SK-N-SH treated with all-trans-retinoic acid at 6 μM for 48 hours (cell line): ENCODE measurements around the gene MARCHF6.

ENCODE experiments used
- ATAC-seq: fragments of 200-7000 bp; cut with Tn5 transposase; 3 replicates; pipeline ENCODE4 v1.9.1; 2020; ENCODE audit warnings: mild to moderate bottlenecking, moderate library complexity
- ARNTL ChIP-seq: fragments of 450-650 bp; formaldehyde crosslinking; IDR thresholded peaks from 2 replicates; pipeline ENCODE4 v1.5.0; 2020; ENCODE audit warnings: low read depth, mild to moderate bottlenecking, moderate library complexity, borderline replicate concordance
- BACH2 ChIP-seq: fragments of 250-450 bp; sonication (Bioruptor Pico); IDR thresholded peaks from 2 replicates; pipeline ENCODE4 v1.9.0; 2021; ENCODE audit warnings: mild to moderate bottlenecking, borderline replicate concordance
- CREB5 ChIP-seq: fragments of 250-450 bp; sonication (Bioruptor Pico); IDR thresholded peaks from 2 replicates; pipeline ENCODE4 v1.5.1; 2020; ENCODE audit warnings: low read depth, mild to moderate bottlenecking, moderate library complexity
- CSDC2 ChIP-seq: fragments of 250-450 bp; sonication (Bioruptor Pico); IDR thresholded peaks from 2 replicates; pipeline ENCODE4 v1.5.0; 2020; ENCODE audit warnings: mild to moderate bottlenecking, moderate library complexity
- CSRNP3 ChIP-seq: fragments of 250-450 bp; sonication (Bioruptor Pico); IDR thresholded peaks from 2 replicates; pipeline ENCODE4 v1.5.1; 2021; ENCODE audit warnings: mild to moderate bottlenecking, moderate library complexity
- ESRRG ChIP-seq: fragments of 250-450 bp; sonication (Bioruptor Pico); IDR thresholded peaks from 2 replicates; pipeline ENCODE4 v1.6.1; 2021; ENCODE audit warnings: mild to moderate bottlenecking
- OSR1 ChIP-seq: fragments of 250-450 bp; sonication (Bioruptor Pico); IDR thresholded peaks from 2 replicates; pipeline ENCODE4 v1.8.0; 2022; ENCODE audit warnings: moderate library complexity, mild to moderate bottlenecking, inconsistent platforms
- PATZ1 ChIP-seq: fragments of 250-450 bp; sonication (Bioruptor Pico); IDR thresholded peaks from 2 replicates; pipeline ENCODE4 v1.8.0; 2020; ENCODE audit warnings: mild to moderate bottlenecking, moderate library complexity, borderline replicate concordance
- RARB ChIP-seq: fragments of 250-450 bp; sonication (Bioruptor Pico); IDR thresholded peaks from 2 replicates; pipeline ENCODE4 v1.8.0; 2021; ENCODE audit warnings: mild to moderate bottlenecking, moderate library complexity
- SNAI2 ChIP-seq: fragments of 250-450 bp; sonication (Bioruptor Pico); IDR thresholded peaks from 2 replicates; pipeline ENCODE4 v1.5.0; 2020; ENCODE audit warnings: mild to moderate bottlenecking, moderate library complexity
- TCF4 ChIP-seq: fragments of 250-450 bp; sonication (Bioruptor Pico); IDR thresholded peaks from 2 replicates; pipeline ENCODE4 v1.8.0; 2021; ENCODE audit warnings: mild to moderate bottlenecking, moderate library complexity, borderline replicate concordance
- TSHZ2 ChIP-seq: fragments of 250-450 bp; sonication (Bioruptor Pico); IDR thresholded peaks from 2 replicates; pipeline ENCODE4 v1.5.0; 2020; ENCODE audit warnings: mild to moderate bottlenecking, moderate library complexity
- ZC3H10 ChIP-seq: fragments of 250-450 bp; sonication (Bioruptor Pico); IDR thresholded peaks from 2 replicates; pipeline ENCODE4 v1.5.1; 2021; ENCODE audit warnings: mild to moderate bottlenecking, moderate library complexity
- ZNF70 ChIP-seq: fragments of 450-650 bp; formaldehyde crosslinking; IDR thresholded peaks from 2 replicates; pipeline ENCODE4 v1.5.0; 2020; ENCODE audit warnings: mild to moderate bottlenecking, moderate library complexity
- ZNF8 ChIP-seq: fragments of 450-650 bp; formaldehyde crosslinking; IDR thresholded peaks from 2 replicates; pipeline ENCODE4 v1.5.0; 2020; ENCODE audit warnings: mild to moderate bottlenecking, moderate library complexity
- TF ChIP-seq, protein P1 (sequence below): fragments of 250-450 bp; sonication (Bioruptor Pico); IDR thresholded peaks from 2 replicates; pipeline ENCODE4 v1.8.0; 2021; ENCODE audit warnings: low read depth, mild to moderate bottlenecking, moderate library complexity, borderline replicate concordance

MARCHF6 gene

DNA sequence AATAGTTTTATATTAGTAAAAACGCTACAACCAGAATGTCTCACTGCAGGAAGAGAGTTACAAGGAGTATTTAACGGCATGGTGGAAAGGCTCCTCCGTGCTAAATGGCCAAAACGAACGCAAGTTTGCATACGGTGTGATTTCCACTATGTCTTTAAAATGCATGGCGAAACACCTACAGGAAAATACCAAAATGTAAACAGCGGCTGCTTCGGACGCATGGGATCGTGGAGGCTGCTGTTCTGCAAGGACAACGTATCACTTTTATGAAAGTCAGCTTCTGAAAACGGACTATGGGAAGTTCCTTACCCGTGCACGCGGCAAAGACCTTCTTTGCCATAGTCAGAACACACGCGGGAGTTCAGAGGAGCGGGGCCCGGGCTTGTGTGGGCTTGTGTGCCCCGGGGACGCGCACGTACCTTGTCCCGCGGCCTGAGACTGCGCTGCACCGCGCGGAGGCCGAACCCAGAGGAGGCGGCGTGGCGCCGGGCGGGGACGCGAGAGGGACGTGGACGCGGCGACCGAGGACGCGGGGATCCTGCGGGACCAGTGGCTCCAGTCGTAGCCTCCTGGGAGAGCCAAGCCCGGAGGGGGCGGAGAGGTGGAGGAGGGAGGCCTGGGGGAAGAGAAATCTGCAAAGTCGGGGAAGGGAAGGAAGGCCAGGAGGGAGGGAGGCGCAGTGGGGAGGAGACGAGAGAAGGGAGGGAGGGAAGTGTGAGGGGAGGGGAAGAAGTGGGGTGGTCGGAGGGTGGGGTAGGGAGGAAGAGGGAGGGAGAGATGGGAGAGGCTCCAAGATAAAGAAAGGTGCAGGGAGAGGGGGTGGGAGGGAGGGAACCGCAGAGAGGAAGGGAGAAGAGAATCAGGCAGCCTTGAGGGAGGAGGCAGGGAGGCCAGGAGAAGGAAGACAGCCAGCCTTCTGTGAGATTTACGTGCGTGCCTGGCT is 46.0 kb upstream of the MARCHF6 start, which contains the start of gene CMBL (continued):
- TF ChIP-seq TSHZ2 (CRISPR knock-in tag): no peak; the same call in 1 of the 2 replicates

- no peak for ATAC-seq
- TF ChIP-seq OSR1 (CRISPR knock-in tag): no peak
- TF ChIP-seq ARNTL: no peak
- no peak for TF ChIP-seq TSHZ2 (CRISPR knock-in tag)
- no peak for TF ChIP-seq SNAI2 (CRISPR knock-in tag)
- no peak for TF ChIP-seq ESRRG (CRISPR knock-in tag)
- TF ChIP-seq CSDC2 (CRISPR knock-in tag): no peak
- TF ChIP-seq BACH2: no peak
- no peak for TF ChIP-seq TCF4
- TF ChIP-seq PATZ1 (CRISPR knock-in tag): no peak
- no peak for TF ChIP-seq CREB5 (CRISPR knock-in tag)
These were observed 44.7 kb upstream of the MARCHF6 start for GRCh38 chr5:10308844-10309243.

- ATAC-seq: peak; percentile 71
- TF ChIP-seq, protein P1, sequence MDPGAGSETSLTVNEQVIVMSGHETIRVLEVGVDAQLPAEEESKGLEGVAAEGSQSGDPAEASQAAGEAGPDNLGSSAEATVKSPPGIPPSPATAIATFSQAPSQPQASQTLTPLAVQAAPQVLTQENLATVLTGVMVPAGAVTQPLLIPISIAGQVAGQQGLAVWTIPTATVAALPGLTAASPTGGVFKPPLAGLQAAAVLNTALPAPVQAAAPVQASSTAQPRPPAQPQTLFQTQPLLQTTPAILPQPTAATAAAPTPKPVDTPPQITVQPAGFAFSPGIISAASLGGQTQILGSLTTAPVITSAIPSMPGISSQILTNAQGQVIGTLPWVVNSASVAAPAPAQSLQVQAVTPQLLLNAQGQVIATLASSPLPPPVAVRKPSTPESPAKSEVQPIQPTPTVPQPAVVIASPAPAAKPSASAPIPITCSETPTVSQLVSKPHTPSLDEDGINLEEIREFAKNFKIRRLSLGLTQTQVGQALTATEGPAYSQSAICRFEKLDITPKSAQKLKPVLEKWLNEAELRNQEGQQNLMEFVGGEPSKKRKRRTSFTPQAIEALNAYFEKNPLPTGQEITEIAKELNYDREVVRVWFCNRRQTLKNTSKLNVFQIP (CRISPR knock-in tag): no peak
- TF ChIP-seq BACH2 (no peak), ZC3H10 (CRISPR knock-in tag) (no peak), ZNF8 (CRISPR knock-in tag) (no peak), RARB (CRISPR knock-in tag) (no peak), CSRNP3 (CRISPR knock-in tag) (no peak), ZNF70 (no peak)
- TF ChIP-seq, all 23 proteins: peak for 0
These were observed 43.3 kb upstream of the MARCHF6 start for GRCh38 chr5:10310066-10310779.

DNA sequence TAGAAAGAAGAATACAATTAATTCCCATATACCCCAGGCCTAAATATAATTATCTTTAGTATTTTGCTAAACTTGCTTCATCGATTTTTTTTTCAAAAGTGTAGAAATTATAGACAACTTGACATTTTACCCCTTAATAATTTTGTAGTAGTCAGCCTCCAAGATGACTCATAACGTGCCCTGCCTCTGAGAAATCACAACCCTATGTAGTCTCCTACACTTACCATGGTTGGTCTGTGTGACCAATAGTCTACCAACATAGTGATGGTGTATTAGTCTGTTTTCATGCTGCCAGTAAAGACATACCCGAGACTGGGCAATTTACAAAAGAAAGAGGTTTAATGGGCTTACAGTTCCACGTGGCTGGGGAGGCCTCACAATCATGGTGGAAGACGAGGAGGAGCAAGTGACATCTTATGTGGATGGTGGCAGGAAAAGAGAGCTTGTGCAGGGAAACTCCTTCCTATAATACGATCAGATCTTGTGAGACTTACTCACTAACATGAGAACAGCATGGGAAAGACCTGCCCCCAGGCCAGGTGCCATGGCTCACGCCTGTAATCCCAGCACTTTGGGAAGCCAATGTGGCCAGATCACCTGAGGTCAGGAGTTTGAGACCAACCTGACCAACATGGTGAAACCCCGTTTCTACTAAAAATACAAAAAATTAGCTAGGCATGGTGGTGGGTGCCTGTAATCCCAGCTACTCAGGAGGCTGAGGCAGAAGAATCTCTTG is 42.5 kb upstream of the MARCHF6 start:
- peak; percentile 39 for ATAC-seq
